WI38 (cell line): Measurements from ENCODE around the gene DPM3.
"Not testable (repeated sequence)": the region's sequence is repeated elsewhere in the genome, so short reads cannot be mapped to it uniquely, and the experiment has no call there.

ENCODE experiments used
- H3K4me3 ChIP-seq: 2 replicates; pipeline ENCODE4 v1.5.1; 2011; ENCODE audit warnings: low read depth, mild to moderate bottlenecking, control low read depth, low read length
- TF ChIP-seq, protein P1 (sequence below): IDR thresholded peaks from 2 replicates; pipeline ENCODE4 v1.5.1; 2012; ENCODE audit warnings: low read depth, mild to moderate bottlenecking, control low read depth, low read length

Gene DPM3

GRCh38 chr1:155170101-155170785 lies 29.9 kb upstream of the DPM3 start:
- TF ChIP-seq, protein P1, sequence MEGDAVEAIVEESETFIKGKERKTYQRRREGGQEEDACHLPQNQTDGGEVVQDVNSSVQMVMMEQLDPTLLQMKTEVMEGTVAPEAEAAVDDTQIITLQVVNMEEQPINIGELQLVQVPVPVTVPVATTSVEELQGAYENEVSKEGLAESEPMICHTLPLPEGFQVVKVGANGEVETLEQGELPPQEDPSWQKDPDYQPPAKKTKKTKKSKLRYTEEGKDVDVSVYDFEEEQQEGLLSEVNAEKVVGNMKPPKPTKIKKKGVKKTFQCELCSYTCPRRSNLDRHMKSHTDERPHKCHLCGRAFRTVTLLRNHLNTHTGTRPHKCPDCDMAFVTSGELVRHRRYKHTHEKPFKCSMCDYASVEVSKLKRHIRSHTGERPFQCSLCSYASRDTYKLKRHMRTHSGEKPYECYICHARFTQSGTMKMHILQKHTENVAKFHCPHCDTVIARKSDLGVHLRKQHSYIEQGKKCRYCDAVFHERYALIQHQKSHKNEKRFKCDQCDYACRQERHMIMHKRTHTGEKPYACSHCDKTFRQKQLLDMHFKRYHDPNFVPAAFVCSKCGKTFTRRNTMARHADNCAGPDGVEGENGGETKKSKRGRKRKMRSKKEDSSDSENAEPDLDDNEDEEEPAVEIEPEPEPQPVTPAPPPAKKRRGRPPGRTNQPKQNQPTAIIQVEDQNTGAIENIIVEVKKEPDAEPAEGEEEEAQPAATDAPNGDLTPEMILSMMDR, result no peak

GRCh38 chr1:155169541-155169940 lies 29.2 kb upstream of the DPM3 start:
- TF ChIP-seq, protein P1, result no peak
- H3K4me3 ChIP-seq, result no peak overlapping the region

More at GRCh38 chr1:155170101-155170785, 29.9 kb upstream of the DPM3 start:
- no peak overlapping the region for H3K4me3 ChIP-seq

GRCh38 chr1:155168456-155169210 lies 28.3 kb upstream of the DPM3 start:
- no peak overlapping the region for H3K4me3 ChIP-seq
- TF ChIP-seq, protein P1, result no peak

DNA sequence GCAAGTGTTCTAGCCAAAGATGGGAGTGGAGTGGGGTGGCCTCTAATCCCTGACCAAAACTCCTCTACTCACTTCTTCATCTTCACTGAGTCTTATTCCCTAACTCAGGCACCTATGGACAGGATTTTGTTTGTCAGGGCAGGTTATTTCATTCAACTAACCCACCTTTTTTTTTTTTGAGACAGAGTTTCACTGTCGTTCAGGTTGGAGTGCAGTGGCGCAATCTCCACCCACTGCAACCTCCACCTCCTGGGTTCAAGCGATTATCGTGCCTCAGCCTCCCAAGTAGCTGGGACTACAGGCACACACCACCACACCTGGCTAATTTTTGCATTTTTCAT lies 27.7 kb upstream of the DPM3 start:
- H3K4me3 ChIP-seq, result not testable (repeated sequence)

DNA sequence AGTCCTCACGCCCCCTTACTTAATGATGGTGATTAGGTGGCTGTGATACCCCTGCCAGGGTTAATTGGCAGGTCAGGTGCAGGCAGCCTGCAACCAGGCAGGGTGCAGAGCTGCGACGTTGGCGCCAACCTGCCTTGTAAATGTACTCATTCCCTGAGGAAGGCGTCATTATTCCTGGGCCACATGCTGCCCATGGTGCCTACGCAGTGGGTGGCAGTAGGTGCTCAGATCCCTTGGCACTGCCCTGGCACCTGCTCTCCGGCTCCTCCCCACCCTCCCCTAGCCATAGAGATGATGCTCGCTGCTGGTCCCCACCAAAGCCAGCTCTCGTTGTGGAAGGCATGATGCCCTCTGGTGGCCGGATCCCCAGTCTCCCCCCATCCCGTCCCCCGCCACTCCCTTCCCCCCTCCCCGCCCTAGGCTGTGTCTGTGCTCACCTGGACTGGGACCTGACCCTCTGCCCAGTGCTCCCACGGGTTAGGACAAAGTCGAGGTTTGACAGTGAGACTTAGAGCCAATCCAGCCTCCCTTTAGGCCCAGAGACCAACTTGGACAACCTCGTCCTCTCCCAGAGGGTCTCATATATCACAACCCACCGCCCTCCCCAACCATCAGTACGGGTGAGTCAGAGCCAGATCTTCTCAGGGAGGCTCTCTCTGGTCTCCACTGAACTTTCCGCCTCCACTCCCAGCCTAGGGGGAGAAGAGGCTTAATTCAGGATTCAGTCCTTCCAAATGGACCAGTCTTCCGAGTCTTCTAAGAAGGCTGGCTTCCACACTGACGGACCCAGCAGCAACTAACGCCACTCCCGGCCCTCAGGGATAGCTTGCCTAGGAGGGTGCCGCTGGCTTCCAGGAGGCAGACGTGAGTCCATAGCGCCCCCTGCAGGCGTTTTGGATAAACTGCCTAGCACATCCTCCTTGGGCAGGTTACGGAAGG lies 27.1 kb upstream of the DPM3 start:
- TF ChIP-seq, protein P1, result peak; percentile 90
- no peak overlapping the region for H3K4me3 ChIP-seq

DNA sequence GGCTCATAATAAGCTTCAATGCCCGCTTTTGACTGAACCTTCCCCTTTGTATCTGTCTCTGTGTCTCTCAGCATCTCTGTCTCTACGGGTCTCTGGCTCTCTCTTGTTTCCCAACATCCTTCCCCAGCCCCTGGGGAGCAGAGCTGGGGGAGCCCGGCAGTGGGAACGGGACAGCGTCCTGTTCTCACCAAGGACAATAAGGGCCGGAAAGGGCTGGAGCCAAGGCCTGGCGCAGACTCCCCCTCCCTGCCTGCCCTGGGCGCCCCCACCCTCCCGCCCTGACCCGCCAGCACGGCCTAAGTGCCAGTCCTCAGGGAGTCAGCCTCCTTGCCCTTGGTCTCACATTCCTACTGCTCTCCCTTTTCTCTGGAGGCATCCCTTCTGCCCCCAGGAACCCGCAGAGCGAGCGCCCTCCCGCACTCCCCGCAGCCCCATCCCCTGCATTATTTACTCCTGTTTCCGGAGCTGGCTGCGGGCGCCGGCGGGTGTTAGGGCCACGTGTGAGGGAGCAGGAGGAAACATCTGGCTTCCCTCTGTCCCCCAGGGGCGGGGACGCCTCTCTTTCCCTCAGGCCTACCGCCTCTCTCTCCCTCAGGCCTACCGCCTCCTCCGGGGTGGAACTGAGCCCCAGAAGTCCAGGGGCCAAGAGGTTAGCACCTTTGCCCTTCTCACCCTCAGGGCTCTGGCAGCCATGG lies 26.3 kb upstream of the DPM3 start:
- H3K4me3 ChIP-seq, result no peak overlapping the region
- TF ChIP-seq, protein P1, result no peak

DNA sequence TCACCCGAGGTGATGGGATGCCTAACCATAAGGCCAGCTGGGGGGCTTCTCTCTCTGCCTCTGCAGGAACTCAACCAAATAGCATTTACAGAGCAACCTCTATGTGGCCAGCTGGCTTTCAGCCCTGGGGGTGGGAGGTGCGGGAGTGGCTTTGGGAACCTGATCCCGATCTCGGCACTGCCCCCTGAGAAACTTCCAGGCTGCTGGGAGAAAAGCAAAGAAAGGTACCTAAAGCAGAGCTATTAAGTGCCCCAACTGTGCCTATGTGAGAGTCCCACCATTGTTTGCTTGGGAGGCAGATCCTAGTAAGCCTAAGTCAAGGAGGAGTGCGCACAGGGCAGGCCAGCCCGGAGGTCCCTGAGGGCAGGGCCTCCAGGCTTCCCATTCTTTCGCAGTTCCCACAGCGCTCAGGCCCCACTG lies 25.7 kb upstream of the DPM3 start:
- TF ChIP-seq, protein P1, result no peak
- no peak overlapping the region for H3K4me3 ChIP-seq

DNA sequence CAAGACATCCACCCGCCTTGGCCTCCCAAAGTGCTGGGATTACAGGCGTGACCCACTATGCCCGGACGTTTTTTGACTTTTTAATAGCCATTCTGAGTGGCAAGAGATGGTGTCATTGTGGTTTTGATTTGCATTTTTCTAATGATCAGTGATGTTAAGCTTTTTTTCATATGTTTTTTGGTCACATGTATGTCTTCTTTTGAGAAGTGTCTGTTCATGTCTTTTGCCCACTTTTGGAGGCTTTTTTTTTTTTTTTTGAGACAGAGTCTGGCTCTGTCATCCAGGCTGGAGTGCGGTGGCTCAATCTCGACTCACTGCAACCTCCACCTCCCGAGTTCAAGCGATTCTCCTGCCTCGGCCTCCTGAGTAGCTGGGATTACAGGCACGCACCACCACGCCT lies 24.3 kb upstream of the DPM3 start:
- H3K4me3 ChIP-seq, result not testable (repeated sequence)

DNA sequence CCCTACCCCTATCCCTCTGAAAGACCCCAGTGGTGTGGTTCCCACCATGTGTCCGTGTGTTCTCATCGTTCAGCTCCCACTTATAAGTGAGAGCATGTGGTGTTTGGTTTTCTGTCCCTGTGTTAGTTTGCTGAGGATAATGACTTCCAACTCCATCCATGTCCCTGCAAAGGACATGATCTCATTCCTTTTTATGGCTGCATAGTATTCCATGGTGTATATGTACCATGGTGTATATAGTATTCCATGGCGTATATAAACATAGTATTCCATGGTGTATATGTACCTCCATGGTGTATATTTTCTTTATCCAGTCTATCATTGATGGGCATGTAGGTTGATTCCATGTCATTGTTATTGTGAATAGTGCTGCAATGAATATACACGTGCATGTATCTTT lies 23.5 kb upstream of the DPM3 start:
- H3K4me3 ChIP-seq, result not testable (repeated sequence)

- H3K4me3 ChIP-seq, result not testable (repeated sequence)
Measured at GRCh38 chr1:155162631-155163030, 22.3 kb upstream of the DPM3 start.
